Activated CD8-positive, alpha-beta memory T cell treated with anti-CD3 and anti-CD28 coated beads for 36 hours (primary cell): ENCODE measurements around the gene OR1S2. TPM values are rescaled to one million over a fixed set of nuclear protein-coding genes. Genes with fewer than 3 reads are reported as not detected.

Source experiments
- total RNA-seq, 2 experiments: library from RNA; stranded (reverse); gene quantifications; one replicate each; pipeline ENCODE4 v1.2.3, GENCODE V29; 2021

OR1S2 gene
- total RNA-seq, 2 experiments from 2014 or later: not detected

Other genes starting within 250 kb of the OR1S2 start
- not detected for gene OR9Q1, start 180.3 kb downstream of the OR1S2 start, total RNA-seq
- not detected for gene OR6Q1, start 173.2 kb downstream of the OR1S2 start, total RNA-seq
- gene OR9I1, start 78.6 kb downstream of the OR1S2 start, total RNA-seq: not detected
- not detected for gene OR9Q2, start 15.1 kb downstream of the OR1S2 start, total RNA-seq
- gene OR1S1, start 8.6 kb upstream of the OR1S2 start, total RNA-seq: not detected
- not detected for gene OR10Q1, start 24.8 kb upstream of the OR1S2 start, total RNA-seq
- gene OR10W1, start 64.1 kb upstream of the OR1S2 start, total RNA-seq: not detected
- gene OR5B17, start 154.9 kb upstream of the OR1S2 start, total RNA-seq: not detected
- not detected for gene OR5B3, start 202.7 kb upstream of the OR1S2 start, total RNA-seq
- gene OR5B2, start 224.0 kb upstream of the OR1S2 start, total RNA-seq: not detected
- not detected for gene OR5B12, start 238.1 kb upstream of the OR1S2 start, total RNA-seq